MV-4-11 (cell line): ENCODE data around the gene CRYBB1.

Experiments
- DNase-seq: peaks from one replicate; lab custom pipeline; 2025; lab: John Stamatoyannopoulos, UW

Gene CRYBB1

DNA sequence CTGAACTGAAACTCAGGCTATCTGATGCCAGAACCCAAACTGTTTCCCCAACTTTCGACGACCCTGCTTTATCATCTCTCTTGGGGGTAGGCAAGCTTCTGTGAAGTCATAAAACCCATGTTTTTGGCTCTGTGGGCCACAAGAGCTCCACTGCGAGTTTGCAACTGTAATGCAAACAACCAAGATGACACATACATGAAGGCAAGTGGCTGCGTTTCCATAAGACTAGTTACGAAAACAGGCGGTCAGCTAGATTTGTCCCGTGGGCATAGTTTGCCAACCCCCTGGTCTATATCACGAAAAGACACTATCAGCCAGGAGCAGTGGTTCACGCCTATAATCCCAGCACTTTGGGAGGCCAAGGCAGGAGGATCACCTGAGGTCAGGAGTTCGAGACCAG lies 65.4 kb downstream of the CRYBB1 start:
- DNase-seq = no peak

- no peak for DNase-seq
Measured at GRCh38 chr22:26551568-26551967, 66.3 kb downstream of the CRYBB1 start.

DNA sequence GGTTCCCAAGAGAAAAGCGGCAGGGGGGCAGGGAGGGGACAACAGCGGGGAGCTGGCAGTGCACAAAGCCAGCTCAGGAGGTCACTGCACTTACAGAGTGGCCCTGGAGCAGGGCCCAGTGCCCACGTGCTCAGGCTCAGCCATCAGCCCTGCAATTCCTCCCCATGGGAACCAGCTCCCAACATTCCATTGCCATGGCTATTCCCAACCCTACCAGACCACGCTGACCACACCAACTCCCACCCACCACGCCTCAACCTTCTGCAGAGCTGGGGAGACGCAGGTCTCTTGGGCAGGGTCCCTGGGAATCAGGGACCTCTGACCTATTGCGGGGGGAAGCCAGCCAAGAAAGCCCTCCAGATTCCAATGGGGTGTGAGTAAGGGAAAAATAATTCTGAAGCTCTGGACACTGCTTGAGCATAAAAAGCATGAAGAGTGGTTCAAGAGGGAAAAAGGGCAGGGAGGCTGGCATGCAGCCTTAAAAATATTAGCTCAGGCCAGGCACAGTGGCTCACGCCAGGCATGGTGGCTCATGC lies 67.3 kb downstream of the CRYBB1 start:
- no peak for DNase-seq

DNA sequence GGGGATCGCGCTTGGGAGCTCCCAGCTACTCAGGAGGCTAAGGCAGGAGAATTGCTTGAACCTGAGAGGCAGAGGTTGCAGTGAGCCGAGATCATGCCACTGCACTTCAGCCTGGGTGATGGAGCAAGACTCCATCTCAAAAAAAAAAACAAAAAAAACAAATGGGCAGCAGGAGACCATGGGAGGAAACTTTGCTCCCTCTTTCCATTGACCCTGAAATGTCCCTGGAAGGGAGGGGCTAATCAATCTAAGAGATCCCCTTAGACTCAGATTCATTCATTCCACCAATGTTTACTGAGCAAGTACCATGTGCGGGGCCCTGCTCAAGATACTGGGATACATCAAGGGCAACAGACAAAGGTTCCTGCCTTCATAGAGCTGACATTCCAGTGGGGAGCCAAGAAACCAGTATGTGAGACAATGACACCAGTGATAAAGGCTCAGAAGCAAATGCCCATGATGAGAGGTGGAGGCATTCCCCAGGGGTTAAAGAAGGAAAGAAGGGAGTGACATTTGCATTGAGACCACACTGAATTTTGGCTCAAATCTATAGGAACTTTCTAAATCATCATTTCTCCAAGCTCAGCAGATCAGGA lies 67.8 kb downstream of the CRYBB1 start:
- DNase-seq = no peak
